ENCODE data around the gene ZNF84. TPM values are rescaled to one million over a fixed set of nuclear protein-coding genes. Genes with fewer than 3 reads are reported as not detected.
A peak's percentile ranks its signal among the peaks of the same experiment; 100 is the strongest.

Gene ZNF84
- total and polyA plus RNA-seq, 7 donors, result 0.92 to 32.7 (median 28.8) TPM

GRCh38 chr12:133080368-133081158, 43.3 kb downstream of the ZNF84 start, which contains the start of gene ZNF140:
Gene ZNF140, plus strand, starts transcription at chr12:133080923. Its CDS starts 398 bp downstream, at chr12:133081321.
- H3K4me1 ChIP-seq, result peaks cover 0 to 10% (median 4%) of the 10 kb centered on the region in 4 donors
- peak; percentile 98 for DNase-seq
- H3K27me3 ChIP-seq, result no peaks in the 10 kb centered on the region
- H3K36me3 ChIP-seq, result peaks cover 19 to 37% (median 34%) of the 10 kb centered on the region in 4 donors
- peaks cover 25 to 76% (median 54%) of the 10 kb centered on the region in 4 donors for H3K9me3 ChIP-seq
- peak within 1 kb of the TSS; percentile 92 to 98 (median 96) for H3K27ac ChIP-seq
- TF ChIP-seq POLR2A (IDR thresholded peaks at IDR 0.05) (peak; percentile 49 to 56), CTCF (IDR thresholded peaks at IDR 0.05) (peak in 2 of 4 experiments; percentile 23 to 38), POLR2AphosphoS5 (IDR thresholded peaks at IDR 0.05) (peak; percentile 72 to 81 (median 78)), EP300 (IDR thresholded peaks at IDR 0.05) (peak in 2 of 4 donors; percentile 6 to 24)
- 0% methylated on average over 69 of the region's 69 CpGs for WGBS, 2 donors
- peak within 1 kb of the TSS; percentile 63 to 90 (median 78) for H3K4me3 ChIP-seq
- intact Hi-C loops (cut with DNase I), result loop anchor here (1.0 to 5.0 kb wide), 5 partner anchors 43 to 253 kb away; partner anchors contain the start of genes GOLGA3, ZNF10, ZNF26 and ZNF268

GRCh38 chr12:133081159-133081780, 44.0 kb downstream of the ZNF84 start:
- peak overlapping the region; percentile 92 to 98 (median 96) for H3K27ac ChIP-seq
- intact Hi-C loops (cut with DNase I), result loop anchor here (5.0 kb wide), 1 partner anchor 254 kb away; the partner anchor contains the start of gene GOLGA3
- H3K4me3 ChIP-seq, result peak overlapping the region; percentile 63 to 90 (median 78)
- peaks cover 25 to 78% (median 56%) of the 10 kb centered on the region in 4 donors for H3K9me3 ChIP-seq
- H3K4me1 ChIP-seq, result peaks cover 0 to 10% (median 4%) of the 10 kb centered on the region in 4 donors
- TF ChIP-seq POLR2AphosphoS5 (IDR thresholded peaks at IDR 0.05), result no peak
- no peak for TF ChIP-seq CTCF (IDR thresholded peaks at IDR 0.05)
- TF ChIP-seq POLR2A (IDR thresholded peaks at IDR 0.05), result peak in 1 of 2 donors; percentile 1
- DNase-seq, result no peak
- WGBS, 2 donors, result 28 to 31% methylated on average over 17 of the region's 17 CpGs
- peaks cover 25 to 44% (median 41%) of the 10 kb centered on the region in 4 donors for H3K36me3 ChIP-seq
- no peaks in the 10 kb centered on the region for H3K27me3 ChIP-seq

- H3K27me3 ChIP-seq, result no peaks in the 10 kb centered on the region
- no peak for TF ChIP-seq EP300 (IDR thresholded peaks at IDR 0.05)
- TF ChIP-seq CTCF (IDR thresholded peaks at IDR 0.05), result no peak
- TF ChIP-seq POLR2AphosphoS5 (IDR thresholded peaks at IDR 0.05), result no peak
- DNase-seq, result no peak
- no peak overlapping the region for H3K4me3 ChIP-seq
- intact Hi-C loops (cut with DNase I), result loop anchor here (5.0 kb wide), 1 partner anchor 256 kb away; the partner anchor contains the start of gene GOLGA3
- peaks cover 0 to 10% (median 4%) of the 10 kb centered on the region in 4 donors for H3K4me1 ChIP-seq
- no peak overlapping the region for H3K27ac ChIP-seq
- H3K36me3 ChIP-seq, result peaks cover 25 to 65% (median 58%) of the 10 kb centered on the region in 4 donors
- 96 to 98% methylated on average over 6 of the region's 6 CpGs for WGBS, 2 donors
- H3K9me3 ChIP-seq, result peaks cover 34 to 80% (median 50%) of the 10 kb centered on the region in 4 donors
Measured at GRCh38 chr12:133083345-133083744, 46.0 kb downstream of the ZNF84 start.

- TF ChIP-seq EP300 (IDR thresholded peaks at IDR 0.05) (no peak), CTCF (IDR thresholded peaks at IDR 0.05) (no peak), POLR2A (IDR thresholded peaks at IDR 0.05) (no peak), POLR2AphosphoS5 (IDR thresholded peaks at IDR 0.05) (no peak)
- H3K4me3 ChIP-seq, result no peak overlapping the region
Measured at GRCh38 chr12:133105620-133106019, 68.3 kb downstream of the ZNF84 start.

More at GRCh38 chr12:133105620-133106019, 68.3 kb downstream of the ZNF84 start:
- Histone ChIP-seq H3K27ac (no peak overlapping the region), H3K9me3 (peaks cover 50 to 100% (median 86%) of the 10 kb centered on the region in 4 donors), H3K36me3 (peaks cover 30 to 98% (median 63%) of the 10 kb centered on the region in 4 donors), H3K27me3 (no peaks in the 10 kb centered on the region), H3K4me1 (no peaks in the 10 kb centered on the region)
- no peak for DNase-seq
- intact Hi-C loops (cut with DNase I), result no loop called here
- WGBS, 2 donors, result 98 to 99% methylated on average over 3 of the region's 3 CpGs

Data from sigmoid colon (tissue), 7 donors.